HL-60 (cell line): ENCODE data around the gene PRR7.

ENCODE experiments used
- GABPA ChIP-seq: IDR thresholded peaks from 2 replicates; pipeline ENCODE4 v1.6.1; 2012; ENCODE audit warnings: low read depth
- POLR2AphosphoS5 ChIP-seq: IDR thresholded peaks from 2 replicates; pipeline ENCODE4 v1.6.1; 2012; ENCODE audit warnings: low read depth
- SPI1 ChIP-seq: IDR thresholded peaks from 2 replicates; pipeline ENCODE4 v1.6.1; 2012; ENCODE audit warnings: low read depth, mild to moderate bottlenecking, borderline replicate concordance
- TF ChIP-seq, protein P1 (sequence below): IDR thresholded peaks from one replicate; pipeline ENCODE4 v1.5.1; 2011; ENCODE audit warnings: low read length, control low read depth, inconsistent platforms; ENCODE audit not compliant: insufficient read depth

DNA sequence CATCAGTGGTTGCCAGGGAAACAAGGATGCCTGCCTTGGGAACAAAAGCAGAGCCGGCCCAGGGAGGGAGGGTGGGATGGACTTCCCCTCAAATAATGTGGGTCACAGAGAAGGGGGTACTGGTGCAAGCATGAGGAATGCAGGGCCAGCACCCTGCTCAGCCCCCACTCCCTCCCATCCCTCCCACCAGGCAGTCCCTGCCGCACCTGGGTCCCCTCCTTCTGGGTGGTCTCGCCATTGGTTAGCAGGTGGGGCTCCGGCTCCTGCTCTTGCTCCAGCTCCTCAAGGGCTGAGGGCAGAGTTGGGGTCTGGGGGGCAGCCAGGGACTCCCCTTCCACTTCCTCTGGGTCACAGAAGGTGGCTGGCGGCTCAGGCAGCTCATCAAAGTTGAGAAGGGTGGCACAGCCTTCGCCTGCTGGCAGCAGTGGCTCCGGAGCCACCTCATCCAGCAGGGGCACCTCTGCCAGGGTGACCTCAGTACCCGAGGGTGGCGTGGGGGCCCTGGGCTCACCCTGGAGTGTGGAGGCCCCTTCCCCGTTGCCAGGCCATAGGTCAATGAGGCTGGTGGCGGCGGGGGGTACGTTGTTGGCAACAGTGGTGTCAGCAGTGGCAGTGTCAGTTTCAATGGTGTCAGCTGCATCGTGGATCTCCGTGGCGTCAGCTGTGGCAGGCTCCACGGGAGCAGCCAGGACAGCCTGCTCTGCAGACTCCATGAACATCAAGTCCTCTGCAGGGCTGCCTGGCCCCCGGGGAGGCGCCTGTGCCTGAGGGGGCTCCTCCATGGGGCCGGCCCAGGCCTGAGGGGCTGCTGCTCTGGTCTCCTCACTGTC is 11.5 kb downstream of the PRR7 start:
- TF ChIP-seq, protein P1, sequence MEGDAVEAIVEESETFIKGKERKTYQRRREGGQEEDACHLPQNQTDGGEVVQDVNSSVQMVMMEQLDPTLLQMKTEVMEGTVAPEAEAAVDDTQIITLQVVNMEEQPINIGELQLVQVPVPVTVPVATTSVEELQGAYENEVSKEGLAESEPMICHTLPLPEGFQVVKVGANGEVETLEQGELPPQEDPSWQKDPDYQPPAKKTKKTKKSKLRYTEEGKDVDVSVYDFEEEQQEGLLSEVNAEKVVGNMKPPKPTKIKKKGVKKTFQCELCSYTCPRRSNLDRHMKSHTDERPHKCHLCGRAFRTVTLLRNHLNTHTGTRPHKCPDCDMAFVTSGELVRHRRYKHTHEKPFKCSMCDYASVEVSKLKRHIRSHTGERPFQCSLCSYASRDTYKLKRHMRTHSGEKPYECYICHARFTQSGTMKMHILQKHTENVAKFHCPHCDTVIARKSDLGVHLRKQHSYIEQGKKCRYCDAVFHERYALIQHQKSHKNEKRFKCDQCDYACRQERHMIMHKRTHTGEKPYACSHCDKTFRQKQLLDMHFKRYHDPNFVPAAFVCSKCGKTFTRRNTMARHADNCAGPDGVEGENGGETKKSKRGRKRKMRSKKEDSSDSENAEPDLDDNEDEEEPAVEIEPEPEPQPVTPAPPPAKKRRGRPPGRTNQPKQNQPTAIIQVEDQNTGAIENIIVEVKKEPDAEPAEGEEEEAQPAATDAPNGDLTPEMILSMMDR: no peak
- TF ChIP-seq POLR2AphosphoS5: no peak
- no peak for TF ChIP-seq GABPA
- no peak for TF ChIP-seq SPI1
